B cell (primary cell): ENCODE results near the gene NXPE3. TPM values are rescaled to one million over a fixed set of nuclear protein-coding genes. Genes with fewer than 3 reads are reported as not detected.

Source experiments
- ATAC-seq: fragments of 200-7000 bp; cut with Tn5 transposase; one replicate; pipeline ENCODE4 v1.10.0; 2021; ENCODE audit warnings: low read depth, mild to moderate bottlenecking, moderate number of reproducible peaks, moderate library complexity
- CTCF ChIA-PET: fragments of 350-600 bp; sonication (Branson Sonifier 250); formaldehyde crosslinking; loops from one replicate; lab custom pipeline; 2021; ENCODE audit warnings: antibody characterized with exemption, inconsistent platforms; lab: Charles Lee
- POLR2A ChIA-PET: fragments of 350-600 bp; sonication (Branson Sonifier 250); formaldehyde crosslinking; loops from one replicate; lab custom pipeline; 2021; ENCODE audit warnings: antibody characterized with exemption; lab: Charles Lee
- DNase-seq: peaks from one replicate; pipeline ENCODE4 v3.0.0; 2013
- H2AFZ ChIP-seq: 2 replicates; pipeline ENCODE4 v1.6.1; 2012; ENCODE audit warnings: mild to moderate bottlenecking, low read depth, low read length; ENCODE audit not compliant: insufficient read depth, poor library complexity, severe bottlenecking
- H3K27ac ChIP-seq, 2 donors: 1 replicate in 1 of 2; 2 replicates in 1 of 2; pipeline ENCODE4 v1.5.1; 2012 to 2013; ENCODE audit warnings: low read length in 2 of 2, mild to moderate bottlenecking in 2 of 2, moderate library complexity in 1 of 2
- H3K27me3 ChIP-seq, 4 experiments: fragments of 200-600 bp in 1 of 4; sonication (generic) in 1 of 4; replicated peaks in 1 of 4; 1 replicate in 2 of 4; 2 replicates in 2 of 4; pipeline versions ENCODE4 v1.6.1 to v1.7.0; 2013 to 2016; ENCODE audit warnings: low read length in 3 of 4, mild to moderate bottlenecking in 2 of 4, mixed read lengths in 1 of 4, moderate library complexity in 1 of 4; ENCODE audit not compliant: insufficient read depth in 4 of 4, control insufficient read depth in 3 of 4; ENCODE audit errors: control extremely low read depth in 1 of 4
- H3K36me3 ChIP-seq, 2 experiments: replicated peaks in 1 of 2; 1 replicate in 1 of 2; 2 replicates in 1 of 2; pipeline versions ENCODE4 v1.6.1 to v1.7.1; 2013; ENCODE audit warnings: low read length in 1 of 2; ENCODE audit not compliant: insufficient read depth in 2 of 2, control insufficient read depth in 1 of 2; ENCODE audit errors: control extremely low read depth in 1 of 2, extremely low read depth in 1 of 2
- H3K4me1 ChIP-seq, 2 donors: fragments of 200-600 bp in 1 of 2; sonication (generic) in 1 of 2; 1 replicate in 1 of 2; 2 replicates in 1 of 2; pipeline versions ENCODE4 v1.5.1 to v1.6.1; 2013 to 2017; ENCODE audit warnings: low read length in 2 of 2; ENCODE audit not compliant: control insufficient read depth in 2 of 2, insufficient read depth in 2 of 2
- H3K4me2 ChIP-seq: replicated peaks from 2 replicates; pipeline ENCODE3; 2012; ENCODE audit warnings: mild to moderate bottlenecking, low read depth, low read length; ENCODE audit not compliant: poor library complexity, severe bottlenecking
- H3K4me3 ChIP-seq, 5 experiments: fragments of 200-600 bp in 1 of 5; sonication (generic) in 1 of 5; 1 replicate in 3 of 5; 2 replicates in 2 of 5; pipeline versions ENCODE4 v1.5.1 to v1.7.0; 2011 to 2016; ENCODE audit warnings: low read length in 4 of 5, mild to moderate bottlenecking in 4 of 5, low read depth in 2 of 5, control low read depth in 1 of 5, moderate library complexity in 1 of 5; ENCODE audit not compliant: insufficient read depth in 1 of 5; ENCODE audit errors: control extremely low read depth in 1 of 5, extremely low read depth in 1 of 5
- H3K79me2 ChIP-seq: fragments of 200-600 bp; sonication (generic); one replicate; pipeline ENCODE4 v1.6.0; 2016; ENCODE audit warnings: low read length; ENCODE audit not compliant: control insufficient read depth, insufficient read depth
- H3K9ac ChIP-seq: fragments of 200-600 bp; sonication (generic); 2 replicates; pipeline ENCODE4 v1.6.1; 2017; ENCODE audit warnings: mild to moderate bottlenecking, low read length, moderate library complexity
- H3K9me3 ChIP-seq, 3 donors: one replicate each; pipeline versions ENCODE4 v1.6.1 to v1.7.1; 2013; ENCODE audit warnings: low read length in 2 of 3; ENCODE audit not compliant: control insufficient read depth in 2 of 3, insufficient read depth in 1 of 3; ENCODE audit errors: control extremely low read depth in 1 of 3
- H4K20me1 ChIP-seq: 2 replicates; pipeline ENCODE4 v1.6.0; 2012; ENCODE audit warnings: mild to moderate bottlenecking, low read length; ENCODE audit not compliant: insufficient read depth, control insufficient read depth, poor library complexity, severe bottlenecking
- H3K27ac Mint-ChIP-seq: one replicate; pipeline ENCODE4 v1.8.0; 2021; ENCODE audit warnings: mixed read lengths
- H3K27me3 Mint-ChIP-seq: one replicate; pipeline ENCODE4 v1.8.0; 2021; ENCODE audit warnings: mixed read lengths
- H3K4me1 Mint-ChIP-seq: one replicate; pipeline ENCODE4 v1.8.0; 2021; ENCODE audit warnings: mixed read lengths
- H3K4me3 Mint-ChIP-seq: one replicate; pipeline ENCODE4 v1.8.0; 2021; ENCODE audit warnings: mixed read lengths
- H3K9me3 Mint-ChIP-seq: one replicate; pipeline ENCODE4 v1.8.0; 2022; ENCODE audit warnings: mixed read lengths; ENCODE audit not compliant: insufficient read depth
- CTCF ChIP-seq: fragments of 200-600 bp; IDR thresholded peaks from one replicate; pipeline ENCODE4 v1.8.0; 2022; ENCODE audit warnings: antibody characterized with exemption, mild to moderate bottlenecking
- EZH2 ChIP-seq: IDR thresholded peaks from 2 replicates; pipeline ENCODE4 v1.6.1; 2012; ENCODE audit warnings: borderline replicate concordance, low read depth, mild to moderate bottlenecking, moderate library complexity, low read length; ENCODE audit not compliant: insufficient read depth, poor library complexity, severe bottlenecking
- WGBS: methylation state at CpG from one replicate; pipeline ENCODE4 v1.1.5; 2013; ENCODE audit warnings: missing lambda C conversion rate; ENCODE audit not compliant: insufficient coverage; 5-methylcytosine and 5-hydroxymethylcytosine counted together
- intact Hi-C: fragments of 100-400 bp; cut with micrococcal nuclease; formaldehyde crosslinking; loops from one replicate; pipeline ENCODE4 v1.10.0; 2022
- polyA plus RNA-seq: library from polyadenylated mRNA; depleted of rRNA; stranded (reverse); fragments of >200 nt; gene quantifications from 2 replicates; pipeline ENCODE4 v1.2.3, GENCODE V29; 2012
- total RNA-seq, 2 donors: library from RNA; stranded (reverse); fragments of 120-200 nt in 1 of 2; gene quantifications; 1 replicate in 1 of 2; 2 replicates in 1 of 2; pipeline versions ENCODE4 v1.2.3 to v1.2.4, GENCODE V29; 2013 to 2022

The NXPE3 gene
- total and polyA plus RNA-seq, 2 donors (not counting 1 experiment from before 2014, with no cell fraction given): 15.4 to 19.7 TPM

GRCh38 chr3:101842245-101842934, 63.4 kb downstream of the NXPE3 start:
- Mint-ChIP-seq H3K4me3 (peak overlapping the region; percentile 8), H3K4me1 (peaks cover 54% of the 10 kb centered on the region), H3K27me3 (no peaks in the 10 kb centered on the region), H3K27ac (peak overlapping the region; percentile 70), H3K9me3 (peaks cover 3% of the 10 kb centered on the region)
- intact Hi-C loops: no loop called here
- Histone ChIP-seq H4K20me1 (no peaks in the 10 kb centered on the region), H3K9me3 (peaks cover 0 to 5% (median 0%) of the 10 kb centered on the region in 3 donors), H3K4me3 (no peak overlapping the region), H3K79me2 (peaks cover 83% of the 10 kb centered on the region), H3K36me3 (no peaks in the 10 kb centered on the region), H3K27ac (no peak overlapping the region), H2AFZ (no peak overlapping the region), H3K9ac (no peak overlapping the region), H3K4me1 (peaks cover 24 to 35% of the 10 kb centered on the region in 2 donors), H3K4me2 (no peak overlapping the region), H3K27me3 (no peaks in the 10 kb centered on the region)
- TF ChIP-seq CTCF (no peak), EZH2 (no peak)
- CTCF ChIA-PET: interaction anchor here (0.6 to 2.2 kb wide), 5 partner anchors 9 to 383 kb away, joined by 3 to 10 read pairs (median 4); no protein-coding TSS in a partner anchor
- ATAC-seq: no peak
- POLR2A ChIA-PET: interaction anchor here (0.9 kb wide), 1 partner anchor 15 kb away, joined by 3 read pairs; no protein-coding TSS in a partner anchor
- no peak for DNase-seq
- 86% methylated on average over 2 of the region's 2 CpGs for WGBS

- intact Hi-C loops: no loop called here
- Mint-ChIP-seq H3K4me1 (peaks cover 54% of the 10 kb centered on the region), H3K4me3 (peak overlapping the region; percentile 8), H3K27ac (peak overlapping the region; percentile 47), H3K9me3 (peaks cover 3% of the 10 kb centered on the region), H3K27me3 (no peaks in the 10 kb centered on the region)
- TF ChIP-seq CTCF: no peak
- no peak for TF ChIP-seq EZH2
- DNase-seq: no peak
- Histone ChIP-seq H3K79me2 (peaks cover 78% of the 10 kb centered on the region), H3K9ac (no peak overlapping the region), H3K4me2 (peak overlapping the region; percentile 10), H3K27ac (no peak overlapping the region), H2AFZ (no peak overlapping the region), H3K4me3 (no peak overlapping the region), H3K27me3 (no peaks in the 10 kb centered on the region), H3K9me3 (peaks cover 0 to 5% (median 0%) of the 10 kb centered on the region in 3 donors), H4K20me1 (no peaks in the 10 kb centered on the region), H3K36me3 (no peaks in the 10 kb centered on the region), H3K4me1 (peaks cover 18 to 33% of the 10 kb centered on the region in 2 donors)
- ChIA-PET POLR2A (no interaction called here), CTCF (interaction anchor here (0.9 to 2.2 kb wide), 5 partner anchors 28 to 382 kb away, joined by 4 to 10 read pairs (median 5); no protein-coding TSS in a partner anchor)
- no CpG with 5 or more reads among the region's 3 CpGs for WGBS
- ATAC-seq: no peak
Observed at GRCh38 chr3:101842935-101843330, 63.9 kb downstream of the NXPE3 start.
